ENCODE data around the gene RIPOR1. TPM values are rescaled to one million over a fixed set of nuclear protein-coding genes. Genes with fewer than 3 reads are reported as not detected.

Gene RIPOR1
- total RNA-seq, 1 experiment from 2014 or later = 82.2 TPM

GRCh38 chr16:67535201-67535600 is 6.6 kb downstream of the RIPOR1 start:
- in situ Hi-C loops (cut with HindIII; ENCODE audit: low pct_unique_long_range_greater_than_20kb, low sequenced_read_pairs) = no loop called here
- no TSS peak for BruUV-seq (replicated peaks)
- TF ChIP-seq POLR2AphosphoS5 (IDR thresholded peaks at IDR 0.05; ENCODE audit: low read depth, low read length) (no peak), SIN3A (IDR thresholded peaks at IDR 0.05; ENCODE audit: borderline replicate concordance, insufficient read depth, low read depth, low read length) (no peak), CTCF (IDR thresholded peaks at IDR 0.05) (no peak), REST (IDR thresholded peaks at IDR 0.05; ENCODE audit: insufficient read depth in 1 of 2, low read depth in 2 of 2, low read length in 1 of 2) (no peak), TCF7L2 (IDR thresholded peaks at IDR 0.05; ENCODE audit: low read depth, low read length) (no peak)
- H3K4me3 ChIP-seq (ENCODE audit: low read depth in 2 of 2, low read length in 2 of 2) = no peak overlapping the region
- H3K9me3 ChIP-seq (ENCODE audit: control insufficient read depth, insufficient read depth, low read depth, low read length) = no peaks in the 10 kb centered on the region
- DNase-seq (ENCODE audit: low read depth, low spot score) (no peak), ATAC-seq (no peak)
- no peaks in the 10 kb centered on the region for H3K36me3 ChIP-seq (ENCODE audit: control insufficient read depth, insufficient read depth, low read length)
- intact Hi-C loops (cut with micrococcal nuclease; ENCODE audit: unreplicated experiment) = no loop called here
- no peak overlapping the region for H3K27ac ChIP-seq (ENCODE audit: low read length)
- ChIA-PET CTCF (interaction anchor here (2.6 kb wide), 1 partner anchor 14 kb away, joined by 11 read pairs; no protein-coding TSS in a partner anchor), POLR2A (interaction anchor here (0.5 kb wide), 1 partner anchor 101 kb away, joined by 10 read pairs; no protein-coding TSS in a partner anchor)
- H3K4me1 ChIP-seq (ENCODE audit: control insufficient read depth, insufficient read depth, low read length) = peaks cover 16% of the 10 kb centered on the region
- H3K27me3 ChIP-seq (ENCODE audit: control insufficient read depth, insufficient read depth, low read length) = no peaks in the 10 kb centered on the region

GRCh38 chr16:67537270-67537635 is 8.6 kb downstream of the RIPOR1 start:
- H3K9me3 ChIP-seq (ENCODE audit: control insufficient read depth, insufficient read depth, low read depth, low read length) = no peaks in the 10 kb centered on the region
- in situ Hi-C loops (cut with HindIII; ENCODE audit: low pct_unique_long_range_greater_than_20kb, low sequenced_read_pairs) (no loop called here), intact Hi-C loops (cut with micrococcal nuclease; ENCODE audit: unreplicated experiment) (no loop called here)
- no peaks in the 10 kb centered on the region for H3K36me3 ChIP-seq (ENCODE audit: control insufficient read depth, insufficient read depth, low read length)
- ATAC-seq (peak; percentile 74), DNase-seq (ENCODE audit: low read depth, low spot score) (no peak)
- TF ChIP-seq CTCF (IDR thresholded peaks at IDR 0.05) = no peak
- TF ChIP-seq TCF7L2 (IDR thresholded peaks at IDR 0.05; ENCODE audit: low read depth, low read length) = no peak
- no peak for TF ChIP-seq REST (IDR thresholded peaks at IDR 0.05; ENCODE audit: insufficient read depth in 1 of 2, low read depth in 2 of 2, low read length in 1 of 2)
- no peak for TF ChIP-seq POLR2AphosphoS5 (IDR thresholded peaks at IDR 0.05; ENCODE audit: low read depth, low read length)
- no peak for TF ChIP-seq SIN3A (IDR thresholded peaks at IDR 0.05; ENCODE audit: borderline replicate concordance, insufficient read depth, low read depth, low read length)
- no peaks in the 10 kb centered on the region for H3K27me3 ChIP-seq (ENCODE audit: control insufficient read depth, insufficient read depth, low read length)
- peaks cover 6% of the 10 kb centered on the region; the same call in 1 of the 2 replicates for H3K4me1 ChIP-seq (ENCODE audit: control insufficient read depth, insufficient read depth, low read length)
- POLR2A ChIA-PET = no interaction called here
- BruUV-seq (replicated peaks) = no TSS peak
- H3K4me3 ChIP-seq (ENCODE audit: low read depth in 2 of 2, low read length in 2 of 2) = peak overlapping the region; percentile 49 to 59
- H3K27ac ChIP-seq (ENCODE audit: low read length) = peak overlapping the region; percentile 63
- CTCF ChIA-PET = interaction anchor here (0.6 to 2.6 kb wide), 2 partner anchors 8 to 16 kb away, joined by 4 to 11 read pairs; no protein-coding TSS in a partner anchor
